Ramos (cell line): ENCODE data around the gene PPP2R5D.
"Not testable (repeated sequence)": the region's sequence is repeated elsewhere in the genome, so short reads cannot be mapped to it uniquely, and the experiment has no call there.

Experiments used
- in situ Hi-C: fragments of 300-500 bp; cut with MboI; formaldehyde crosslinking; loops from one replicate; pipeline ENCODE4 v1.14.3; 2022; ENCODE audit warnings: low sequenced_read_pairs; ENCODE audit not compliant: unreplicated experiment

The PPP2R5D gene

GRCh38 chr6:42984001-42984923 is at the start of gene PPP2R5D:
Gene PPP2R5D (plus strand): TSS chr6:42984570. CDS start chr6:42984678, 108 bp downstream.
- in situ Hi-C loops = no loop called here

GRCh38 chr6:42935322-42935721 is 49.0 kb upstream of the PPP2R5D start:
- in situ Hi-C loops = no loop called here

- in situ Hi-C loops = no loop called here
Observed at GRCh38 chr6:42936398-42936797, 48.0 kb upstream of the PPP2R5D start.

- in situ Hi-C loops = no loop called here
Observed at GRCh38 chr6:42937548-42938427, 46.6 kb upstream of the PPP2R5D start.

- in situ Hi-C loops = no loop called here
Observed at GRCh38 chr6:42938428-42938796, 46.0 kb upstream of the PPP2R5D start.

GRCh38 chr6:42938987-42939809 is 45.2 kb upstream of the PPP2R5D start:
- in situ Hi-C loops = no loop called here

GRCh38 chr6:42939810-42940167 is 44.6 kb upstream of the PPP2R5D start:
- in situ Hi-C loops = no loop called here

- in situ Hi-C loops = no loop called here
Observed at GRCh38 chr6:42940493-42941045, 43.8 kb upstream of the PPP2R5D start.

- in situ Hi-C loops = not testable (repeated sequence)
Observed at GRCh38 chr6:42941356-42941755, 43.0 kb upstream of the PPP2R5D start.

GRCh38 chr6:42942444-42942843 is 41.9 kb upstream of the PPP2R5D start:
- in situ Hi-C loops = no loop called here

- in situ Hi-C loops = no loop called here
Observed at GRCh38 chr6:42947950-42948349, 36.4 kb upstream of the PPP2R5D start.

GRCh38 chr6:42952389-42952788 is 32.0 kb upstream of the PPP2R5D start:
- in situ Hi-C loops = no loop called here

GRCh38 chr6:42954405-42954804 is 30.0 kb upstream of the PPP2R5D start:
- in situ Hi-C loops = not testable (repeated sequence)

- in situ Hi-C loops = no loop called here
Observed at GRCh38 chr6:42958125-42958524, 26.2 kb upstream of the PPP2R5D start.

- in situ Hi-C loops = no loop called here
Observed at GRCh38 chr6:42959917-42960242, 24.5 kb upstream of the PPP2R5D start.

GRCh38 chr6:42960243-42961019 is 23.9 kb upstream of the PPP2R5D start, which contains the start of gene GNMT:
Gene GNMT (plus strand): TSS chr6:42960754. CDS start chr6:42960768, 14 bp downstream.
- in situ Hi-C loops = no loop called here

GRCh38 chr6:42961020-42961470 is 23.3 kb upstream of the PPP2R5D start:
- in situ Hi-C loops = no loop called here

- in situ Hi-C loops = no loop called here
Observed at GRCh38 chr6:42962096-42962495, 22.3 kb upstream of the PPP2R5D start.

- in situ Hi-C loops = no loop called here
Observed at GRCh38 chr6:42962502-42963178, 21.7 kb upstream of the PPP2R5D start.
